ENCODE data around the gene MEGF6.

- TF ChIP-seq POLR2A (IDR thresholded peaks at IDR 0.05; ENCODE audit: control extremely low read depth in 1 of 2, low read depth in 2 of 2, low read length in 2 of 2) (no peak), ZNF274 (IDR thresholded peaks at IDR 0.05; ENCODE audit: borderline replicate concordance, extremely low read depth, low read length) (no peak)
Measured at GRCh38 chr1:3599286-3599811, 12.0 kb downstream of the MEGF6 start.

Data from H1 (cell line).